H1 (cell line): ENCODE results near the gene E2F2. TPM values are rescaled to one million over a fixed set of nuclear protein-coding genes. Genes with fewer than 3 reads are reported as not detected.

Source experiments
- CTCF ChIA-PET: fragments of 300-600 bp; sonication (Branson Sonifier 250); formaldehyde crosslinking; loops from one replicate; lab custom pipeline; 2021; ENCODE audit not compliant: partially characterized antibody; lab: Charles Lee
- POLR2A ChIA-PET: fragments of 300-600 bp; sonication (Branson Sonifier 250); formaldehyde crosslinking; loops from one replicate; lab custom pipeline; 2021; ENCODE audit warnings: inconsistent platforms; ENCODE audit not compliant: partially characterized antibody; lab: Charles Lee
- DNase-seq, 2 experiments: peaks; one replicate each; pipeline versions ENCODE4 v3.0.0 to v3.0.0-alpha.2; 2010 to 2022; ENCODE audit warnings: low spot score in 2 of 2, low read depth in 1 of 2, mixed read lengths in 1 of 2
- FAIRE-seq: peaks from 2 replicates; lab custom pipeline; 2011; peaks lifted over from hg19 to GRCh38; lab: Jason Lieb, UNC
- H2AFZ ChIP-seq: 2 replicates; pipeline ENCODE4 v1.8.1; 2012; ENCODE audit warnings: low read length, inconsistent platforms
- H2AK5ac ChIP-seq: 2 replicates; pipeline ENCODE4 v1.6.1; 2013; ENCODE audit warnings: low read depth, low read length
- H2BK120ac ChIP-seq: replicated peaks from 2 replicates; pipeline ENCODE3; 2013; ENCODE audit warnings: low read depth, low read length, inconsistent platforms
- H2BK12ac ChIP-seq: 2 replicates; pipeline ENCODE4 v1.6.1; 2013; ENCODE audit warnings: low read depth, low read length
- H2BK15ac ChIP-seq: 2 replicates; pipeline ENCODE4 v1.6.1; 2013; ENCODE audit warnings: low read length
- H2BK20ac ChIP-seq: 2 replicates; pipeline ENCODE4 v1.6.1; 2013; ENCODE audit warnings: low read length
- H2BK5ac ChIP-seq: 2 replicates; pipeline ENCODE4 v1.6.1; 2013; ENCODE audit warnings: low read depth, low read length
- H3K14ac ChIP-seq: 2 replicates; pipeline ENCODE4 v1.6.1; 2013; ENCODE audit warnings: inconsistent platforms; ENCODE audit not compliant: insufficient read length
- H3K18ac ChIP-seq: 2 replicates; pipeline ENCODE4 v1.6.1; 2013; ENCODE audit warnings: low read length; ENCODE audit errors: extremely low read depth
- H3K23ac ChIP-seq: 2 replicates; pipeline ENCODE4 v1.6.1; 2013; ENCODE audit warnings: inconsistent platforms; ENCODE audit not compliant: insufficient read length
- H3K23me2 ChIP-seq: 2 replicates; pipeline ENCODE4 v1.6.1; 2013; ENCODE audit warnings: low read depth, low read length
- H3K27ac ChIP-seq: 2 replicates; pipeline ENCODE4 v1.6.1; 2011; ENCODE audit warnings: low read depth, low read length, inconsistent platforms
- H3K27me3 ChIP-seq, 4 experiments: replicated peaks in 1 of 4; 1 replicate in 1 of 4; 2 replicates in 3 of 4; pipeline versions ENCODE4 v1.6.1 to v1.8.1; 2011 to 2013; ENCODE audit warnings: low read length in 3 of 4, mild to moderate bottlenecking in 3 of 4, inconsistent platforms in 2 of 4, mixed read lengths in 2 of 4, moderate library complexity in 1 of 4; ENCODE audit not compliant: control insufficient read depth in 3 of 4, insufficient read depth in 3 of 4; ENCODE audit errors: extremely low read depth in 1 of 4
- H3K36me3 ChIP-seq, 4 experiments: 2 replicates each; pipeline versions ENCODE4 v1.6.1 to v1.8.1; 2011 to 2013; ENCODE audit warnings: mild to moderate bottlenecking in 4 of 4, low read length in 3 of 4, moderate library complexity in 2 of 4, control low read depth in 1 of 4, inconsistent platforms in 1 of 4; ENCODE audit not compliant: insufficient read depth in 4 of 4, control insufficient read depth in 2 of 4
- H3K4ac ChIP-seq: replicated peaks from 2 replicates; pipeline ENCODE3; 2013; ENCODE audit warnings: low read length, low read depth, mixed read lengths, inconsistent platforms; ENCODE audit not compliant: insufficient read length
- H3K4me1 ChIP-seq, 4 experiments: replicated peaks in 1 of 4; 1 replicate in 1 of 4; 2 replicates in 3 of 4; pipeline versions ENCODE4 v1.6.1 to v1.8.1; 2011 to 2013; ENCODE audit warnings: low read length in 3 of 4, inconsistent platforms in 2 of 4, mixed read lengths in 1 of 4; ENCODE audit not compliant: insufficient read depth in 4 of 4, control insufficient read depth in 3 of 4
- H3K4me2 ChIP-seq, 2 experiments: 2 replicates each; pipeline versions ENCODE4 v1.6.1 to v1.8.1; 2011 to 2013; ENCODE audit warnings: low read depth in 2 of 2, low read length in 2 of 2, control low read depth in 1 of 2, inconsistent platforms in 1 of 2, mild to moderate bottlenecking in 1 of 2; ENCODE audit not compliant: insufficient read depth in 1 of 2
- H3K4me3 ChIP-seq, 4 experiments: fragments of 200-600, 300-600 bp in 1 of 4; sonication (generic), shearing (Covaris generic), sonication (Bioruptor Twin) in 1 of 4; 2 replicates each; pipeline versions ENCODE4 v1.5.1 to v1.8.1; 2011 to 2016; ENCODE audit warnings: low read length in 4 of 4, low read depth in 3 of 4, control low read depth in 2 of 4, inconsistent platforms in 2 of 4, mild to moderate bottlenecking in 2 of 4, mixed read lengths in 1 of 4, moderate library complexity in 1 of 4; ENCODE audit not compliant: insufficient read depth in 2 of 4; ENCODE audit errors: extremely low read depth in 1 of 4
- H3K56ac ChIP-seq: replicated peaks from 2 replicates; pipeline ENCODE3; 2013; ENCODE audit warnings: low read depth, mild to moderate bottlenecking, mixed read lengths, low read length, inconsistent platforms; ENCODE audit not compliant: insufficient read length
- H3K79me1 ChIP-seq: 2 replicates; pipeline ENCODE4 v1.6.1; 2013; ENCODE audit warnings: low read depth, low read length, control low read depth
- H3K79me2 ChIP-seq, 2 experiments: 2 replicates each; pipeline versions ENCODE4 v1.6.1 to v1.8.1; 2012 to 2013; ENCODE audit warnings: low read length in 2 of 2, mild to moderate bottlenecking in 2 of 2, inconsistent platforms in 1 of 2; ENCODE audit not compliant: insufficient read depth in 2 of 2, control insufficient read depth in 1 of 2
- H3K9ac ChIP-seq, 4 experiments: replicated peaks in 1 of 4; 1 replicate in 1 of 4; 2 replicates in 3 of 4; pipeline versions ENCODE4 v1.6.1 to v1.8.1; 2011 to 2013; ENCODE audit warnings: low read depth in 3 of 4, low read length in 3 of 4, control low read depth in 2 of 4, mild to moderate bottlenecking in 2 of 4, moderate library complexity in 2 of 4, inconsistent platforms in 1 of 4; ENCODE audit errors: extremely low read depth in 1 of 4
- H3K9me3 ChIP-seq, 2 experiments: 2 replicates each; pipeline versions ENCODE4 v1.6.1 to v1.8.1; 2012 to 2013; ENCODE audit warnings: mild to moderate bottlenecking in 2 of 2, moderate library complexity in 2 of 2, control low read depth in 1 of 2, inconsistent platforms in 1 of 2, low read depth in 1 of 2, low read length in 1 of 2, mixed read lengths in 1 of 2; ENCODE audit not compliant: insufficient read depth in 2 of 2
- H4K20me1 ChIP-seq, 2 experiments: replicated peaks in 1 of 2; 2 replicates each; pipeline versions ENCODE3 to v1.8.1; 2011 to 2013; ENCODE audit warnings: inconsistent platforms in 2 of 2, low read length in 2 of 2, mild to moderate bottlenecking in 1 of 2; ENCODE audit not compliant: insufficient read depth in 2 of 2, control insufficient read depth in 1 of 2
- H4K5ac ChIP-seq: 2 replicates; pipeline ENCODE4 v1.6.1; 2013; ENCODE audit warnings: low read length, low read depth, mixed read lengths, inconsistent platforms; ENCODE audit not compliant: insufficient read length
- H4K8ac ChIP-seq: 2 replicates; pipeline ENCODE4 v1.8.0; 2013; ENCODE audit warnings: mild to moderate bottlenecking, moderate library complexity, low read length, inconsistent platforms; ENCODE audit not compliant: insufficient read depth; ENCODE audit errors: extremely low read depth
- H4K91ac ChIP-seq: replicated peaks from 2 replicates; pipeline ENCODE3; 2013; ENCODE audit warnings: low read length, mixed read lengths, inconsistent platforms; ENCODE audit not compliant: insufficient read length
- CBX8 ChIP-seq: fragments of 300-800, 300-1000 bp; sonication (generic); IDR thresholded peaks from 2 replicates; pipeline ENCODE4 v1.7.1; 2016; ENCODE audit warnings: low read depth, low read length, borderline replicate concordance
- RBBP5 ChIP-seq: IDR thresholded peaks from 2 replicates; pipeline ENCODE4 v1.7.1; 2012; ENCODE audit warnings: low read depth, mild to moderate bottlenecking, inconsistent platforms, low read length, moderate library complexity, borderline replicate concordance
- ZNF274 ChIP-seq: IDR thresholded peaks from 2 replicates; pipeline ENCODE4 v1.7.0; 2012; ENCODE audit warnings: low read length, borderline replicate concordance; ENCODE audit errors: extremely low read depth
- WGBS, 2 experiments: shearing (Covaris generic) in 1 of 2; methylation state at CpG; one replicate each; pipeline versions ENCODE4 v1.1.6 to v1.1.7; 2013 to 2015; ENCODE audit warnings: low lambda C conversion rate in 2 of 2, mixed read lengths in 2 of 2, inconsistent platforms in 1 of 2, low coverage in 1 of 2, missing lambda C conversion rate in 1 of 2; ENCODE audit not compliant: insufficient replicate concordance in 2 of 2, insufficient coverage in 1 of 2, insufficient read length in 1 of 2; ENCODE audit errors: extremely low coverage in 1 of 2, missing lambda C conversion rate in 1 of 2; 5-methylcytosine and 5-hydroxymethylcytosine counted together
- polyA plus RNA-seq, 7 experiments: library from polyadenylated mRNA; depleted of rRNA in 3 of 7; stranded (reverse) in 5 of 7; unstranded in 2 of 7; fragments of >200 nt in 5 of 7; fragments of 200-250 nt in 2 of 7; gene quantifications; 1 replicate in 5 of 7; 2 replicates in 1 of 7; 4 replicates in 1 of 7; pipeline versions ENCODE4 v1.2.1 to v1.2.3, GENCODE V29; 2011 to 2013; ENCODE audit warnings: missing spikeins in 2 of 7, mixed read lengths in 2 of 7
- total RNA-seq: library from RNA; stranded (reverse); fragmentation: NEBNext Ultra II Directional; extraction: Animal tissue kit (Norgen Biotek cat#: 25700); gene quantifications from 2 replicates; pipeline ENCODE4 v1.2.1, GENCODE V29; 2021
- TF ChIP-seq, protein P1 (sequence below): IDR thresholded peaks from 2 replicates; pipeline ENCODE4 v1.6.1; 2011; ENCODE audit warnings: low read length, improper control_type of control experiment
- TF ChIP-seq, protein P2 (sequence below): IDR thresholded peaks from 2 replicates; pipeline ENCODE4 v1.6.1; 2012; ENCODE audit warnings: inconsistent platforms
- TF ChIP-seq, protein P3 (sequence below), 3 experiments: IDR thresholded peaks; 1 replicate in 2 of 3; 2 replicates in 1 of 3; pipeline versions ENCODE4 v1.5.1 to v1.6.1; 2011; ENCODE audit warnings: low read length in 3 of 3, mild to moderate bottlenecking in 3 of 3, inconsistent platforms in 2 of 3, low read depth in 1 of 3, moderate library complexity in 1 of 3; ENCODE audit not compliant: insufficient read depth in 1 of 3; ENCODE audit errors: control extremely low read depth in 1 of 3

E2F2 gene
- total and polyA plus RNA-seq, 2 of the 8 experiments (the other 6 are each of a cell fraction or from before 2014, with no cell fraction given) = 1.8 to 7.0 TPM

DNA sequence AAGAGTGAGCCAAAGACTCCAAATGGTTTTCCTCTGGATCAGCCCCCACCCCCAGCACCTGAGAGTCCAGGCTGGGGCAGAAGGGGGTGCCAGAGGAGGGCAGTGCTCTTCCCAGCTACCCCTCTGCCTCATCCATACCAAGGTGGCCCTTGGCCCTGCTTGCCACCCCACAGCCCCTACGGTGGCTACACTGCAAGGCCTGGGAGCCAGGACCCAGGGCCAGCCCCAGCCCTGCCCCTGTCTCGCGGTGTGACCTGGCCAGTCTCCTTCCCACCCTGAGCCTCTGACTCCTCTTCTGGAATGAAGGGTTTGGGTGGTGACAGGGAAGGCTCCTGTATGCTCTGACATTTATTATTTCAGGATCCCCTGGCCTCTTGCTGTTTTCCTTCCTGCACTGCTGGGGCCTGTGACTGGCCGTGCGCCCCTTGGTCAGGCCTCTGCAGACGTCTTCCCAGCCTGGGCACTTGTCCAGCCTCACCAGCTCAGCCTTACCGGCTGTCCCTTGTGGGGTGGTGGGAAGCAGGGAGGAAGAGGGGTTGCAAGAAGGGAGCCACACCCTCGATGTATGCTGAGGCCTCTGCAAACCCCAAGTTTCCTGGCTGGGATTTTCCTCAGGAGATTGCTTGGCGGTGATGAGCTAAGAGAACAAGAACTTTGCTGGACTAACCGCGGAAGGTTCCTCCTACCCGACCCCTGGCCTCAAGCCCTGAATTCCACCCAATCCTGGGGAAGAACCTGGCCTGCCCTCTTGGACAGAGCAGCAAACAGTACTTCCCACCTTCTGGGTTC lies 60.6 kb downstream of the E2F2 start:
- POLR2A ChIA-PET = interaction anchor here (1.8 kb wide), 1 partner anchor 14 kb away, joined by 3 read pairs; the partner anchor contains the start of gene ASAP3
- no peak overlapping the region for H2BK15ac ChIP-seq
- H2BK5ac ChIP-seq = peak overlapping the region; percentile 24; the same call in 1 of the 2 replicates
- H4K8ac ChIP-seq = no peak overlapping the region; the same call in 1 of the 2 replicates
- no peak overlapping the region for H3K18ac ChIP-seq
- DNase-seq (no peak), FAIRE-seq (no peak)
- 89% methylated on average over 12 of the region's 12 CpGs; no CpG with 5 or more reads in 1 of the 2 experiments for WGBS, 2 experiments
- no peaks in the 10 kb centered on the region for H3K27me3 ChIP-seq
- H3K36me3 ChIP-seq = no peaks in the 10 kb centered on the region
- H2BK120ac ChIP-seq = no peak overlapping the region
- H2AK5ac ChIP-seq = no peak overlapping the region
- H2BK12ac ChIP-seq = no peak overlapping the region
- H4K5ac ChIP-seq = no peak overlapping the region
- H3K23me2 ChIP-seq = no peaks in the 10 kb centered on the region
- no peak overlapping the region for H4K91ac ChIP-seq
- no peak overlapping the region for H3K4me3 ChIP-seq
- H3K79me2 ChIP-seq = peaks cover 0 to 16% of the 10 kb centered on the region in 2 experiments; a peak in 2 of 4 replicates
- no peak overlapping the region for H3K14ac ChIP-seq
- H2AFZ ChIP-seq = no peak overlapping the region
- H3K79me1 ChIP-seq = peaks cover 15% of the 10 kb centered on the region; the same call in 1 of the 2 replicates
- no peak overlapping the region for H2BK20ac ChIP-seq
- H3K27ac ChIP-seq = no peak overlapping the region
- H3K9me3 ChIP-seq = no peaks in the 10 kb centered on the region
- CTCF ChIA-PET = interaction anchor here (0.9 to 1.4 kb wide), 6 partner anchors 10 to 29 kb away, joined by 3 to 4 read pairs (median 3); partner anchors contain the start of gene ASAP3
- H3K4me1 ChIP-seq = peaks cover 0 to 5% (median 0%) of the 10 kb centered on the region in 4 experiments; a peak in 1 of 7 replicates
- H3K4me2 ChIP-seq = no peak overlapping the region
- H3K4ac ChIP-seq = no peak overlapping the region
- H3K56ac ChIP-seq = no peak overlapping the region
- no peak overlapping the region for H3K23ac ChIP-seq
- peaks cover 13 to 31% of the 10 kb centered on the region in 2 experiments for H4K20me1 ChIP-seq
- H3K9ac ChIP-seq = no peak overlapping the region
- TF ChIP-seq, protein P1, sequence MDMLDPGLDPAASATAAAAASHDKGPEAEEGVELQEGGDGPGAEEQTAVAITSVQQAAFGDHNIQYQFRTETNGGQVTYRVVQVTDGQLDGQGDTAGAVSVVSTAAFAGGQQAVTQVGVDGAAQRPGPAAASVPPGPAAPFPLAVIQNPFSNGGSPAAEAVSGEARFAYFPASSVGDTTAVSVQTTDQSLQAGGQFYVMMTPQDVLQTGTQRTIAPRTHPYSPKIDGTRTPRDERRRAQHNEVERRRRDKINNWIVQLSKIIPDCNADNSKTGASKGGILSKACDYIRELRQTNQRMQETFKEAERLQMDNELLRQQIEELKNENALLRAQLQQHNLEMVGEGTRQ = no peak
- TF ChIP-seq, protein P2, sequence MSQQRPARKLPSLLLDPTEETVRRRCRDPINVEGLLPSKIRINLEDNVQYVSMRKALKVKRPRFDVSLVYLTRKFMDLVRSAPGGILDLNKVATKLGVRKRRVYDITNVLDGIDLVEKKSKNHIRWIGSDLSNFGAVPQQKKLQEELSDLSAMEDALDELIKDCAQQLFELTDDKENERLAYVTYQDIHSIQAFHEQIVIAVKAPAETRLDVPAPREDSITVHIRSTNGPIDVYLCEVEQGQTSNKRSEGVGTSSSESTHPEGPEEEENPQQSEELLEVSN = no peak
- TF ChIP-seq ZNF274 = no peak
- no peak for TF ChIP-seq RBBP5
- TF ChIP-seq, protein P3, sequence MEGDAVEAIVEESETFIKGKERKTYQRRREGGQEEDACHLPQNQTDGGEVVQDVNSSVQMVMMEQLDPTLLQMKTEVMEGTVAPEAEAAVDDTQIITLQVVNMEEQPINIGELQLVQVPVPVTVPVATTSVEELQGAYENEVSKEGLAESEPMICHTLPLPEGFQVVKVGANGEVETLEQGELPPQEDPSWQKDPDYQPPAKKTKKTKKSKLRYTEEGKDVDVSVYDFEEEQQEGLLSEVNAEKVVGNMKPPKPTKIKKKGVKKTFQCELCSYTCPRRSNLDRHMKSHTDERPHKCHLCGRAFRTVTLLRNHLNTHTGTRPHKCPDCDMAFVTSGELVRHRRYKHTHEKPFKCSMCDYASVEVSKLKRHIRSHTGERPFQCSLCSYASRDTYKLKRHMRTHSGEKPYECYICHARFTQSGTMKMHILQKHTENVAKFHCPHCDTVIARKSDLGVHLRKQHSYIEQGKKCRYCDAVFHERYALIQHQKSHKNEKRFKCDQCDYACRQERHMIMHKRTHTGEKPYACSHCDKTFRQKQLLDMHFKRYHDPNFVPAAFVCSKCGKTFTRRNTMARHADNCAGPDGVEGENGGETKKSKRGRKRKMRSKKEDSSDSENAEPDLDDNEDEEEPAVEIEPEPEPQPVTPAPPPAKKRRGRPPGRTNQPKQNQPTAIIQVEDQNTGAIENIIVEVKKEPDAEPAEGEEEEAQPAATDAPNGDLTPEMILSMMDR (IDR thresholded peaks at IDR 0.05; ENCODE audit: control extremely low read depth in 1 of 3, insufficient read depth in 1 of 3, low read depth in 1 of 3, low read length in 3 of 3) = no peak
- TF ChIP-seq CBX8 = no peak
